DND-41 (cell line): Measurements from ENCODE around the gene DACT3.

Source experiments
- ATAC-seq: fragments of 200-7000 bp; cut with Tn5 transposase; 3 replicates; pipeline ENCODE4 v1.9.1; 2021; ENCODE audit warnings: low read depth; ENCODE audit not compliant: insufficient read depth
- DNase-seq: peaks from one replicate; pipeline ENCODE4 v3.0.0-alpha.2; 2020
- H2AFZ ChIP-seq: 2 replicates; pipeline ENCODE4 v1.6.0; 2012; ENCODE audit warnings: low read depth, low read length
- H3K27ac ChIP-seq: 2 replicates; pipeline ENCODE4 v1.5.1; 2012; ENCODE audit warnings: low read length, inconsistent platforms
- H3K27me3 ChIP-seq: fragments of 200-600 bp; sonication (generic); 2 replicates; pipeline ENCODE4 v1.6.0; 2012; ENCODE audit warnings: low read length, mild to moderate bottlenecking, inconsistent platforms; ENCODE audit not compliant: insufficient read depth, poor library complexity
- H3K36me3 ChIP-seq: 2 replicates; pipeline ENCODE4 v1.5.1; 2012; ENCODE audit warnings: low read length, inconsistent platforms; ENCODE audit not compliant: insufficient read depth
- H3K4me1 ChIP-seq: 2 replicates; pipeline ENCODE4 v1.5.1; 2012; ENCODE audit warnings: mild to moderate bottlenecking, low read length; ENCODE audit not compliant: insufficient read depth
- H3K4me2 ChIP-seq: 2 replicates; pipeline ENCODE4 v1.6.0; 2012; ENCODE audit warnings: mild to moderate bottlenecking, moderate library complexity, low read length, inconsistent platforms; ENCODE audit not compliant: insufficient read depth
- H3K4me3 ChIP-seq, 2 experiments: fragments of 200-600 bp in 1 of 2; shearing (Covaris generic) in 1 of 2; 2 replicates each; pipeline ENCODE4 v1.5.1; 2012 to 2016; ENCODE audit warnings: inconsistent platforms in 2 of 2, low read length in 2 of 2, mild to moderate bottlenecking in 2 of 2, low read depth in 1 of 2, moderate library complexity in 1 of 2
- H3K79me2 ChIP-seq: 2 replicates; pipeline ENCODE4 v1.6.0; 2012; ENCODE audit warnings: low read length, inconsistent platforms; ENCODE audit not compliant: insufficient read depth
- H3K9ac ChIP-seq: 2 replicates; pipeline ENCODE4 v1.6.0; 2012; ENCODE audit warnings: low read depth, mild to moderate bottlenecking, inconsistent platforms, low read length, moderate library complexity
- H3K9me3 ChIP-seq: 2 replicates; pipeline ENCODE4 v1.5.1; 2012; ENCODE audit warnings: low read length, moderate library complexity, mild to moderate bottlenecking, inconsistent platforms; ENCODE audit not compliant: insufficient read depth, severe bottlenecking
- H4K20me1 ChIP-seq: 2 replicates; pipeline ENCODE4 v1.6.0; 2012; ENCODE audit warnings: low read length; ENCODE audit not compliant: insufficient read depth
- EZH2 ChIP-seq: IDR thresholded peaks from 3 replicates; pipeline ENCODE4 v1.6.1; 2012; ENCODE audit warnings: borderline replicate concordance, low read depth, mild to moderate bottlenecking, moderate library complexity, low read length, inconsistent platforms; ENCODE audit not compliant: severe bottlenecking
- TF ChIP-seq, protein P1 (sequence below): IDR thresholded peaks from 2 replicates; pipeline ENCODE4 v1.5.1; 2012; ENCODE audit warnings: borderline replicate concordance, low read length, moderate library complexity, mild to moderate bottlenecking; ENCODE audit not compliant: poor library complexity, severe bottlenecking; ENCODE audit errors: extremely low read depth

The DACT3 gene

DNA sequence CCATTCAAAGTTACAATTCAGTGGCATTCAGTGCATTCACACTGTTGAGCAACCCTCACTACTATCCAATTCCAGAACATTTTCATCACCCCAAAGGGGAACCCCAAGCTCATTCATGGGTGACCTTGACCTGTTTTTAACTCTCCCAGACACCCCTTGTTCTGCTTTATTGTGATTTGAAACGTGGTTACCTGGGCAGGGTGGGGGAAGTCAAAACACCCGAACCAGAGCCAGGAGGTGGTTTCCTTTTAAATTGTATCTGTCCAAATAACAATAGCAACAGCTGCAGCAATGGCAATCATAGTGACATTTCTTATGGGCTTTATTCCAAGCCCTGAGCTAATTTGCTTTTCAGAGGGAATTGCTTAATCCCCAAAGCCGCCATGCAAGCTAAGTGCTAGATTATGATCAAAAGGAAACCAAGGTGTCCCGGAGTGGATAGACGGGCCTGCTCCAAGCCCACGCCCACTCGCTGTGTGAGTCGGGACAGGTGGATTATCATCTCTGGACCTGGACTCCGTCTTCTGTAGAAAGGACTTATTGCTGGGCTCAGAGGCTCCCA, 42.2 kb downstream of the DACT3 start:
- H3K79me2 ChIP-seq, result no peaks in the 10 kb centered on the region
- no peaks in the 10 kb centered on the region for H3K36me3 ChIP-seq
- no peak overlapping the region for H3K9ac ChIP-seq
- H4K20me1 ChIP-seq, result no peaks in the 10 kb centered on the region; the same call in 1 of the 2 replicates
- H3K27ac ChIP-seq, result no peak overlapping the region
- no peak overlapping the region for H3K4me2 ChIP-seq
- H3K4me1 ChIP-seq, result peaks cover 31% of the 10 kb centered on the region
- H3K9me3 ChIP-seq, result no peaks in the 10 kb centered on the region
- no peak overlapping the region for H3K4me3 ChIP-seq
- TF ChIP-seq, protein P1, sequence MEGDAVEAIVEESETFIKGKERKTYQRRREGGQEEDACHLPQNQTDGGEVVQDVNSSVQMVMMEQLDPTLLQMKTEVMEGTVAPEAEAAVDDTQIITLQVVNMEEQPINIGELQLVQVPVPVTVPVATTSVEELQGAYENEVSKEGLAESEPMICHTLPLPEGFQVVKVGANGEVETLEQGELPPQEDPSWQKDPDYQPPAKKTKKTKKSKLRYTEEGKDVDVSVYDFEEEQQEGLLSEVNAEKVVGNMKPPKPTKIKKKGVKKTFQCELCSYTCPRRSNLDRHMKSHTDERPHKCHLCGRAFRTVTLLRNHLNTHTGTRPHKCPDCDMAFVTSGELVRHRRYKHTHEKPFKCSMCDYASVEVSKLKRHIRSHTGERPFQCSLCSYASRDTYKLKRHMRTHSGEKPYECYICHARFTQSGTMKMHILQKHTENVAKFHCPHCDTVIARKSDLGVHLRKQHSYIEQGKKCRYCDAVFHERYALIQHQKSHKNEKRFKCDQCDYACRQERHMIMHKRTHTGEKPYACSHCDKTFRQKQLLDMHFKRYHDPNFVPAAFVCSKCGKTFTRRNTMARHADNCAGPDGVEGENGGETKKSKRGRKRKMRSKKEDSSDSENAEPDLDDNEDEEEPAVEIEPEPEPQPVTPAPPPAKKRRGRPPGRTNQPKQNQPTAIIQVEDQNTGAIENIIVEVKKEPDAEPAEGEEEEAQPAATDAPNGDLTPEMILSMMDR, result no peak
- no peak for TF ChIP-seq EZH2
- no peak for DNase-seq
- no peak overlapping the region for H2AFZ ChIP-seq
- ATAC-seq, result no peak
- H3K27me3 ChIP-seq, result no peaks in the 10 kb centered on the region

DNA sequence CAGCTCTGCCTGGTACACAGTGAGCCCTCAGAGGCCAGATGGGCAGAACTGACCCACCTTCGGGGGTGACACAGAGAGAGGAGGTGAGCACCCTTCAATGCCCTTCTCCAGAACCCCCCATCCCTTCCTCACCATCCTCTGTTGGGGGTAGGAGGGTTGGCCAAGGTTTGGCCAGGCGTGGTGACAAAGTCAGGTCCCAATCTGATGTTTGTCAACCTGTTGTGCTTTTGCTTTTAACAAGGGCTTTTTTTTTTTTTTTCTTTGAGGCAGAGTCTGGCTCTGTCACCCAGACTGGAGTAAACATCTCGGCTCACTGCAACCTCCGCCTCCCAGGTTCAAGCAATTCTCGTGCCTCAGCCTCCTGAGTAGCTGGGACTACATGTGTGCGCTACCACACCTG, 43.4 kb downstream of the DACT3 start:
- Histone ChIP-seq H3K4me3 (no peak overlapping the region), H3K9me3 (no peaks in the 10 kb centered on the region), H2AFZ (no peak overlapping the region), H3K36me3 (no peaks in the 10 kb centered on the region), H4K20me1 (no peaks in the 10 kb centered on the region; the same call in 1 of the 2 replicates), H3K79me2 (no peaks in the 10 kb centered on the region), H3K27me3 (no peaks in the 10 kb centered on the region), H3K4me1 (peaks cover 33% of the 10 kb centered on the region), H3K27ac (peak overlapping the region; percentile 9; the same call in 1 of the 2 replicates), H3K9ac (no peak overlapping the region), H3K4me2 (no peak overlapping the region)
- no peak for TF ChIP-seq EZH2
- TF ChIP-seq, protein P1, result no peak
- DNase-seq, result no peak
- no peak for ATAC-seq

DNA sequence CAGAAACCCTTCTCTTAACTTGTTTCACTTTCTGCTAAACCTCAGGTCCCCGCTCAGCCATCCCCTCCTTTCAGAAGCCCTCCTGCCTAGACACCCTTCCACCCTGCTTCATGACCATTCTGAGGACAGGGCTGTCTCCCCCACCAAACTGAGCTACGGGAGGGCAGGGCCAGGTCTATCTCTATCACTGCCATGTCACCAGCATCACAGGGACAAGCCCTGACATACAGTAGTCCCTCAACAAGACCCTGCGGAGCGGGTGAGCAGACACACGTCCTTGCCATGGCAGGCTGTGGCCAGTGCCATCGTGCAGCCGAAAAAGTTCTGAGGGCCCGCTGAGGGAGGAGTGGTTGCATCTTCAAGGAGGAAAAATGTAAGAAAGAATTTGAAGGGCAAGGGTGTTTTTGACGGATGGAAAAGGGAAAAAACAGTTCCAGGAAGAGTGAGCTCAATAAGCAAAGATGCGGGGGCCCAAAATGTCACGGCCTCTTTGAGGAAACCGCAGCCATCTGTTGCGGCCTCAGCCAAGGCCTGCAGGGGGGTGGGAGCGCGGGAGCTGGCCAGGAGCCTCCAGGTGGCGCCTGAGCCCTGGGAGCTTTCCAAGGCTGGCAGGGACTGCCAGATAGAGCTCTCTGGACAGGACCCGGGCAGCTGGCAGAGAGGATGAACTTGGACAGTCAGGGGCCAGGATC, 44.2 kb downstream of the DACT3 start:
- H2AFZ ChIP-seq, result no peak overlapping the region
- peak overlapping the region; percentile 30 for H3K4me2 ChIP-seq
- H3K27ac ChIP-seq, result peak overlapping the region; percentile 37
- ATAC-seq, result peak; percentile 44
- H3K4me1 ChIP-seq, result peaks cover 41% of the 10 kb centered on the region
- TF ChIP-seq, protein P1, result peak; percentile 43
- TF ChIP-seq EZH2, result no peak
- peak; percentile 67 for DNase-seq
- no peak overlapping the region for H3K4me3 ChIP-seq
- H3K9me3 ChIP-seq, result no peaks in the 10 kb centered on the region
- H3K9ac ChIP-seq, result no peak overlapping the region
- no peaks in the 10 kb centered on the region for H3K36me3 ChIP-seq
- no peaks in the 10 kb centered on the region; the same call in 1 of the 2 replicates for H4K20me1 ChIP-seq
- H3K27me3 ChIP-seq, result no peaks in the 10 kb centered on the region
- no peaks in the 10 kb centered on the region for H3K79me2 ChIP-seq
